Osteocyte (in vitro differentiated cells): ENCODE data around the gene OSGIN1. TPM values are rescaled to one million over a fixed set of nuclear protein-coding genes. Genes with fewer than 3 reads are reported as not detected.

Experiments
- DNase-seq: peaks from one replicate; pipeline ENCODE4 v3.0.0; 2021; ENCODE audit warnings: mixed read lengths; ENCODE audit not compliant: unreplicated experiment; ENCODE audit errors: extremely low spot score
- H3K27ac Mint-ChIP-seq: one replicate; pipeline ENCODE4 v1.8.0; 2021; ENCODE audit warnings: mild to moderate bottlenecking, mixed read lengths; ENCODE audit not compliant: unreplicated experiment
- H3K27me3 Mint-ChIP-seq: one replicate; pipeline ENCODE4 v1.8.0; 2021; ENCODE audit warnings: mixed read lengths; ENCODE audit not compliant: unreplicated experiment
- H3K36me3 Mint-ChIP-seq: one replicate; pipeline ENCODE4 v1.8.0; 2021; ENCODE audit warnings: mixed read lengths; ENCODE audit not compliant: unreplicated experiment
- H3K4me1 Mint-ChIP-seq: one replicate; pipeline ENCODE4 v1.8.0; 2021; ENCODE audit warnings: mixed read lengths; ENCODE audit not compliant: unreplicated experiment
- H3K4me3 Mint-ChIP-seq: one replicate; pipeline ENCODE4 v1.8.0; 2021; ENCODE audit warnings: mild to moderate bottlenecking, moderate library complexity, mixed read lengths; ENCODE audit not compliant: unreplicated experiment
- H3K9me3 Mint-ChIP-seq: one replicate; pipeline ENCODE4 v1.8.0; 2021; ENCODE audit warnings: mixed read lengths; ENCODE audit not compliant: unreplicated experiment
- CTCF ChIP-seq: fragments of 200-600 bp; sonication (generic); IDR thresholded peaks from 2 replicates; pipeline ENCODE4 v1.5.0; 2021; ENCODE audit warnings: antibody characterized with exemption, mild to moderate bottlenecking, moderate library complexity
- total RNA-seq: library from RNA; stranded (reverse); gene quantifications from 2 replicates; pipeline ENCODE4 v1.2.1, GENCODE V29; 2021

The OSGIN1 gene
- total RNA-seq, 1 donor from 2014 or later, result 1.3 TPM

DNA sequence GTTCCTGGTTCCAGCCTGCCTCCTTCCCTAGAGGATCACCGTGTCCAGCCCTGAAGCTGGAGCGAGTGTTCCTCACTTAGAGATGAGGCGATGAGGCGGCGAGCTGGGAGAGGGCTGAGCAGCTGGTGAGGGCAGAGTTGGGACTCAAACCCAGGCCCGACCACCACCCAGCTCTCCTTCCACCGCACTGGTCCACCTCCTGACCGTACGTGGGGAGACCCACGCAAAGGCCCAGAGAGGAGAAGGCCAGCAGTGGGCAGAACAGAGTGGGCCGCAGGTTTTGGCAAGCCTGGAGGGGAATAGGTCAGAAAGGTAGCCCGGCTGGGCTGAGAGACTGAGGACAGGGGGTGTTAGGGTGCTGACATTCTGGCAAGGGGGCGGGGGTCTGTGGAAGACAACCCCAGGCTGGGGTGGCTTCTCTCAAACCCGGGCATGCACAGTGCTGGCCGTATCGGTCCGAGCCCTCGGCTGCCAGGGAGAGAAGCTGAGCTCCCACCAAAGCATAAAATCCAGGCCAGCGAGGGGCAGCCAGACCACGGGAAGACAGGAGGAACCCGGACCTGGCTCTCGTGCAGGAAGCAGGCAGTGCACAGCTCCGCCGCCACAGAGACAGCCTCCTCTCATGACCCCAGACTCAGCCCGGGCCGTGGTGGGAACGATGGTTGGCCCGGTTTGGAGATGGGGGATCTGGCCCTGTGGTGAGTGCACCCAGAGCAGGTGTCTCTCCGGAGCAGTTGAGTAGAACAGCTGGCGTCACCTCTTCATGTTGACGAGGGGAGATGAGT is 29.3 kb upstream of the OSGIN1 start:
- no peaks in the 10 kb centered on the region for H3K9me3 Mint-ChIP-seq
- peaks cover 7% of the 10 kb centered on the region for H3K4me1 Mint-ChIP-seq
- no peaks in the 10 kb centered on the region for H3K27me3 Mint-ChIP-seq
- no peak for TF ChIP-seq CTCF
- no peak for DNase-seq
- H3K27ac Mint-ChIP-seq, result no peak overlapping the region
- no peak overlapping the region for H3K4me3 Mint-ChIP-seq
- H3K36me3 Mint-ChIP-seq, result peaks cover 14% of the 10 kb centered on the region

- no peak for DNase-seq
- Mint-ChIP-seq H3K4me1 (peaks cover 7% of the 10 kb centered on the region), H3K27me3 (no peaks in the 10 kb centered on the region), H3K9me3 (no peaks in the 10 kb centered on the region), H3K27ac (no peak overlapping the region), H3K36me3 (peaks cover 7% of the 10 kb centered on the region), H3K4me3 (no peak overlapping the region)
- no peak for TF ChIP-seq CTCF
These were observed 28.4 kb upstream of the OSGIN1 start for GRCh38 chr16:83924686-83925085.

DNA sequence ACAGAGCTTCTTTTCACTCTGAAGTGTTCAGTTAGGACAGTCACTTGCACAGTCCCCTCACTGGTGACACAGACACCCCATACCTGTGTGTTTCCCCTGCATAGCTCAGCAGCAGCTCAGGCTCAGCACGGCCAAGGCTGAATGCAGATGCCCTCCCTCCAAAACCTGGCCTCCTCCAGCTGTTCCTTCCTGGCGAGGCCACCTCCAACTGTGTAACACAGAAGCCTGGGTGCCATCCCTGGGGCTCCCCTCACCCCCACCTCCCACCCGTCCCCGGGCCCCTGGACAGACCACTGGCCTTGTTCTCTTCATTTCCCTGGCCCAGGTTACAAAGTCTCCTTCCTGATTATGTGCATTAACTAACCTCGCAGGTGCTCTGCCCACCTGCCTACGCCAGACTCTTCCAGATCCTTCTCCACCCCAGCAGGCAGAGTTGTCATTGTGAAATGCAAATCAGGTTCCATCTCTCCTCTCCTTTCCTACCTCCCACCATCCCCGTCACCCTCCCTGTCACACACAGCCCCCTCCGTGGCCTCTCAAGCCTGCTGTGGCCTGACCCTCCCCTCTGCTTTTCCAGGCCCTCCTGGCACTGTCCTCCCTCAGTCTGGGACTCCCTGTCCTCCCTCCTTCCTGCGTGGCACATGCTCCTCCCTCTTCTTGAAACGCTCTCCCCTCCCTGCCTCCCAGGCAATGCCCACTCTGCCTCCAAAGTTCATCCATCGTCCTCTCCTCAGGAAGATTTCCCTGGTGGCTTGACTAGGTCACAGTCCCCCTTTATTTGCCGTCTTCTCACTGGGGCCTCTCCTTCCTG is 27.7 kb upstream of the OSGIN1 start:
- Mint-ChIP-seq H3K4me3 (no peak overlapping the region), H3K27ac (no peak overlapping the region), H3K36me3 (peaks cover 7% of the 10 kb centered on the region), H3K4me1 (peaks cover 7% of the 10 kb centered on the region), H3K9me3 (no peaks in the 10 kb centered on the region), H3K27me3 (no peaks in the 10 kb centered on the region)
- DNase-seq, result no peak
- TF ChIP-seq CTCF, result no peak

- DNase-seq, result no peak
- Mint-ChIP-seq H3K4me1 (peaks cover 7% of the 10 kb centered on the region), H3K4me3 (no peak overlapping the region)
These were observed 26.9 kb upstream of the OSGIN1 start for GRCh38 chr16:83925957-83926725.

More at GRCh38 chr16:83925957-83926725, 26.9 kb upstream of the OSGIN1 start:
- Mint-ChIP-seq H3K27ac (no peak overlapping the region), H3K9me3 (no peaks in the 10 kb centered on the region), H3K36me3 (peaks cover 4% of the 10 kb centered on the region), H3K27me3 (no peaks in the 10 kb centered on the region)
- TF ChIP-seq CTCF, result no peak
